Sigmoid colon (tissue), 4 donors: ENCODE data around the gene BCCIP.

ENCODE experiments used
- CTCF ChIP-seq, 4 experiments: fragments of 450-650 bp in 3 of 4; fragments of 200-600 bp in 1 of 4; IDR thresholded peaks; one replicate each; pipeline ENCODE4 v1.5.1; 2016 to 2019; ENCODE audit warnings: antibody characterized with exemption in 4 of 4, mild to moderate bottlenecking in 3 of 4, moderate library complexity in 2 of 4
- EP300 ChIP-seq, 4 donors: sonication (generic); formaldehyde crosslinking; IDR thresholded peaks; one replicate each; pipeline ENCODE4 v1.6.1; 2017; ENCODE audit warnings: antibody characterized with exemption in 4 of 4
- POLR2AphosphoS5 ChIP-seq, 4 donors: sonication (generic); formaldehyde crosslinking; IDR thresholded peaks; one replicate each; pipeline ENCODE4 v1.6.1; 2017; ENCODE audit warnings: antibody characterized with exemption in 4 of 4

GRCh38 chr10:125797994-125798662 is 25.2 kb upstream of the BCCIP start:
- no peak for TF ChIP-seq CTCF (IDR thresholded peaks at IDR 0.05)
- TF ChIP-seq EP300 (IDR thresholded peaks at IDR 0.05) = no peak
- TF ChIP-seq POLR2AphosphoS5 (IDR thresholded peaks at IDR 0.05) = no peak
